Hepatocyte (in vitro differentiated cells): ENCODE measurements around the gene GGNBP2.

ENCODE experiments used
- CTCF ChIP-seq: fragments of 200-600 bp; sonication (generic); IDR thresholded peaks from 2 replicates; pipeline ENCODE4 v1.5.1; 2016; ENCODE audit warnings: antibody characterized with exemption, mild to moderate bottlenecking; ENCODE audit not compliant: poor library complexity
- EZH2phosphoT487 ChIP-seq: fragments of 200-600 bp; sonication (generic); IDR thresholded peaks from one replicate; pipeline ENCODE4 v1.6.1; 2018; ENCODE audit warnings: antibody characterized with exemption, mild to moderate bottlenecking, low read depth, moderate library complexity; ENCODE audit not compliant: unreplicated experiment, severe bottlenecking

GRCh38 chr17:36527621-36528250, 17.0 kb upstream of the GGNBP2 start:
- no peak for TF ChIP-seq CTCF
- no peak for TF ChIP-seq EZH2phosphoT487
